Measurements from ENCODE around the gene OR4S1. TPM values are rescaled to one million over a fixed set of nuclear protein-coding genes. Genes with fewer than 3 reads are reported as not detected.
"Not testable (repeated sequence)": the region's sequence is repeated elsewhere in the genome, so short reads cannot be mapped to it uniquely, and the experiment has no call there.

Gene OR4S1, protein sequence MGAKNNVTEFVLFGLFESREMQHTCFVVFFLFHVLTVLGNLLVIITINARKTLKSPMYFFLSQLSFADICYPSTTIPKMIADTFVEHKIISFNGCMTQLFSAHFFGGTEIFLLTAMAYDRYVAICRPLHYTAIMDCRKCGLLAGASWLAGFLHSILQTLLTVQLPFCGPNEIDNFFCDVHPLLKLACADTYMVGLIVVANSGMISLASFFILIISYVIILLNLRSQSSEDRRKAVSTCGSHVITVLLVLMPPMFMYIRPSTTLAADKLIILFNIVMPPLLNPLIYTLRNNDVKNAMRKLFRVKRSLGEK
- not detected for polyA plus RNA-seq (ENCODE audit: insufficient read depth in 1 of 5, insufficient read length in 5 of 5, low replicate concordance in 1 of 5)
- long read RNA-seq, donor 1: 0 reads
- long read RNA-seq, donor 2: 0 reads
- long read RNA-seq, donor 3: 0 reads
- long read RNA-seq, donor 4: 0 reads
- long read RNA-seq, donor 5: 0 reads
- long read RNA-seq, donor 6: 0 reads
- long read RNA-seq, donor 7: 0 reads
- long read RNA-seq, donor 8: 0 reads

DNA sequence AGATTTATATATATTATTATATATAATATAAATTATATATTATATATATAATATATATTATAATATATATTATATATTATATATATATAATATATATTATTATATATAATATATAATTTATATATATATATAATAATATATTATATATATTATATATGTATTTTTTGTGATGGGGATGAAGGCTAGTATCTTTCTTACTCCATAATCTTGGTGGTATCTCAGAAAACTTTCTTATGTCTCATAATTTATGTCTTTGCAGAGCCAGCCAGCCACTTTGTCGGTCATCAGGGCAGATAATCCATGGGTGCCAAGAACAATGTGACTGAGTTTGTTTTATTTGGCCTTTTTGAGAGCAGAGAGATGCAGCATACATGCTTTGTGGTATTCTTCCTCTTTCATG lies at the start of gene OR4S1:
Gene OR4S1 (plus strand): TSS at position 301 of the 400 bp plus-strand sequence. CDS start 0 bp downstream, at position 301.
- no peak for DNase-seq

DNA sequence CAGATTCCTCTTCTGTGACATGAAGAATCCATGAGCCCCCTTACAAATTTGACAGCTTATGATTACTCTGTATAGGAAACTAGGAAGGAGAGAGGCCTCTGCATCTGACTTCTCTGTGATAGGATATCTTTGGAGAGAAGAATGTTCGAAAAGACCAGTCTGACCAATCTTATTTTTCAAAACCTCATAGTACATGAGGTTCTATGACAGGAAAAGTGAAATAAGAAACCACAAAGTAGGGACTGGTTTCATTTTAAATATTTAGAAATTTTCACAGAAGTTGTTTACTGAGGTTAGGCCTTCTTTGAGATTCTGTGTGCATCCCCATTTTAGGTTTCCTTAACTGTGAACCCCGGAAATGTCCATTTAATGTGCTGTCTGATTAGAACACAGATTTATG lies 44.4 kb upstream of the OR4S1 start:
- no peak for DNase-seq

DNA sequence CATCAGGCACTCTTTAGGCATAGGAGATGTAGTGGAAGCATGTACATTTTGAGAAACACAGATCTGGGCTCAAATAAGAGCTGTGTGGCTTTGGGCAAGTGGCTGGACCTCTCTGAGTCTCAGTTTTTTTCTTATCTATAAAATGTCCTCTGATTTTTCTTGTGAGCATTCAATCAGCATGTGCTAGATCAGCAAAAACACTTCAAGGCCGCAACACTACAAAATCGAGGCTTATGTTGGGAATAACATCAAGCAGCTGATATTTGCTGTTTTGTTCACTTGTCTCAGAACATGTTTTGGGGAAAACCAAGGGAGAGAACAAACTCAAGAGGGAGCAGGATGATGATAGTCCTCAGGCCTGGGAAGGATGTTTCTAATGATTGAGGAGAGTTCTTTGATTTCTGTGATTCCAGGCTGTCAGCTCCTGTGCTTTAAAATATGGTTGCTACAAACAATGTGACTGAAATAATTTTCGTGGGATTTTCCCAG lies 42.6 kb upstream of the OR4S1 start, which contains the start of gene OR4X1:
Gene OR4X1 (plus strand): TSS at position 439 of the 489 bp plus-strand sequence. CDS start 0 bp downstream, at position 439.
- no peak for DNase-seq

DNA sequence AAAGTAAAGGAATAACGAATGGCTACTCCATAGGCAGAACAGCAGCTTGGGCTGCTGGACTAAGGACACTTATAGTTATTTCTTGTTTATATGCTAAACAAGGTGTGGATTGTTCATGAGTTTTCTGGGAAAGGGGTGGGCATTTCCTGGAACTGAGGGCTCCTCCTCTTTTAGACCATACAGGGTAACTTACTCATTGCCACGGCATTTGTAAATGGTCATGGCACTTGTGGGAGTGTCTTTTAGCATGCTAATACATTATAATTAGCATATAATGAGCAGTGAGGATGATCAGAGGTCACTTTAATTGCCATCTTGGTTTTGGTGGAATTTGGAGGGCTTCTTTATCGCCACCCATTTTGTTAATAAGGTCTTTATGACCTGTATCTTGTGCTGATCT lies 35.4 kb upstream of the OR4S1 start:
- DNase-seq: no peak

DNA sequence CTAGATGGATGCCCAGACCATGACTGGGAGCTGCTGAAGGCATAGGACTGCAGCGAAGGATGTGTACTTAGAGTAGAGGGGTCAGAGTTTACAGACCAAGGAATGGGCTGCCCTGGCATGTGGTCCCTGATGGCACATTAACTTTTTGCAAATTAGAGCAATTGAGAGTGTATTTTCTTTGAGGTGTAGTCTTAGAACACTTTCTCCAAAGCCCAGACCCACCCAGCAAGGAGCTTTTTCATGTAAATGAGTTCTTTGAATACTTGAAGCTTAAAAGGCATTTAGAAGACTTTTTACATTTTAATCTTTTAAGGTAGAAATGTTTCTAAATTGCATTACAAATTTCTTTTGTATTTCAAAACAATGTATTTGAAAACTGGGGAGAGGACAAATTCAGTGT lies 33.4 kb upstream of the OR4S1 start:
- DNase-seq: no peak

DNA sequence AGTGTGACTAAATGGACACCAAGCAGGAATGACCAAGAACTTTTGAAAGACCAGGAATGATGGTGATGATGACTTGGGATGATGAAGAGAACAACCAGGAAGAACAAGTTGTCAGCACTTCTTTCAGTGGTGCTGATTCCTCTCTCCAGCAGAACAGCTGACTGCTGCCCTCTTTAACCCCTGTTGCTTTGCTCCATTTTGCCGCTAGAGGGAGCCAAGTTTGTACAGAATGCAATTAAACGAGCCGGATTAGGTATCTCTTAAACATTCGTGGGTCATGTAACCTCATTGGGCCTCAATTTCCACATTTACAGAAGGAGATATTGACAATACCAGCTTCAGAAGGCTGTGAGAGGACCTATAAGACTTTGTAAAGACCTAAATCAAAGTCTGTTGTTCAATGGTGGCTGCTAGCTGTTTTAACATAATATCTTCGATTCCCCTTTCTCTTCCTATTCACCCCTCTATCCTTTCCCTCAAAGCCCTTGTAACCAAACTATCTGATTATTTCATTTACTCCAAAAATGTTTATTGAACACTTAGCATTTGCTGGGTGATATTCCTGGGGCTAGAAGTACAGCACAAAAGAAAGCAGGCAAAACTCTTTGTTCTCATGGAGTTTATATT lies 1.9 kb downstream of the OR4S1 start:
- DNase-seq: peak; percentile 1 to 9

DNA sequence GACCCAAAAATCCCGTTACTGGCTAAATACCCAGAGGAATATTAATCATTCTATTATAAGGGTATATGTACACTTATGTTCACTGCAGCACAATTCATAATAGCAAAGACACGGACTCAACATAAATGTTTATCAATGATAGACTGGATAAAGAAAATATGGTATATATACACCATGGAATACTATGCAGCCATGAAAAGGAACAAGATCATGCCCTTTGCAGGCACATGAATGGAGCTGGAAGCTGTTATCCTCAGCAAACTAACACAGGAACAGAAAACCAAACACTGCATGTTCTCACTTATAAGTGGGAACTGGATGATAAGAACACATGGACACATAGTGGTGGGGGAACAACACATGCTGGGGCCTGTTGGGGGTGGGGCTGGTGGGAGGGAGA lies 7.6 kb downstream of the OR4S1 start:
- DNase-seq: not testable (repeated sequence)

DNA sequence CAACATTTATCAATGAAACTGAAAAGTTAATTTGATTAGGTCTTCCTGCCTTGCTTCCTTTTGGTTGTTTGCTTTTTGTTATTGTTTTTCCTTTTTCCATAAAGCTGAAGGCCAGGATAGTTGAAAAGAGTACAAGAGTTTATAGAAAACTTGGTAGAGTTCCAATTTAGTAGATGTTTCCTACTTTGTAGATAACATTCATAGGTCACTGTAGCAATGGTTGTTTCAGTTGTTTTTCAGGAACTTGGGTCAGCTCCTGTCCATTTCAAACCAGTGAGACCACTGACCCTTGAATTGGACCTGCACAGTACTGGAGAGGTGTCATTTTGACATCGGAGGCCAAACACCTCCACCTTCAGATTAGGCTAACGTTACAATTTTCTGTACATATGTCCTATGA lies 13.8 kb downstream of the OR4S1 start:
- DNase-seq: not testable (repeated sequence)

DNA sequence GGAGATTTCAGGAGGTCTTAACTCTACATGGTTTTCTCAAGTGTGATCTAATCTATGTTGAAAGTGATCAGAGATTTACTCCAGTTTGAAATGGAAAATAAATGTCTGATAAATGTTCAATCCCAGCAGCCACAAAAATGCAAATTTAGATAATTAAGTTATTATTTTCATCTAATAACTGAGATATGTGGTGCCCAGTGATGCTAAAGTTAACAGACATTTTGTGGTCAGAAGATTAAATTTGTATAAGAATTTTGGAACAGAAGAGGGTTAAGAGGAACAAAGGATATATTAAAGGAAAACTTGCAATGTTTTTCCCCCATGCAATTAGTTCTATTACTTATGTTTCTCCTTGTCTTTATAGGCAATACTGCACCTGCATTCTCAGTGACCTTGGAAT lies 18.6 kb downstream of the OR4S1 start, which contains the start of gene OR4C3:
Gene OR4C3 (plus strand): TSS at position 301 of the 400 bp plus-strand sequence. CDS start 102 bp downstream, outside the sequence.
- not testable (repeated sequence) for DNase-seq

DNA sequence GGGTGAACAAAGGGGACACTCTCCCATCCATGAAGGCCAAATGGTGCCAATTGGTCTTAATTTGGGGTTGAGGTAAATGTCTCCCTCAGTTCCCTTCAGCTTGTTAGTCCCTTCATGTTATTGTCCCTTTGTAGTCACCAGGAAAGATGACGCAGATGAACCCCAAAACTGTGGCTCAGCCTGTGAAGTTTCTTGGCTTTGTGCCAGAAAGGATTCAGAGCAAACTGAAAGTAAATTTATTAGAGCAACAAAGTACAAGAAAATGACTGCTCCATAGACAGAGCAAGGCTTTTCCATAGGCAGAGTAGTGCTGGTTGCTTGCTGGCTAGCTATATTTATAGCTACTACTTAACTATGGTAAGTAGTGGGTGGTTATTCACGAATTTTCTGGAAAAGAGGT lies 35.4 kb downstream of the OR4S1 start:
- DNase-seq: no peak

DNA sequence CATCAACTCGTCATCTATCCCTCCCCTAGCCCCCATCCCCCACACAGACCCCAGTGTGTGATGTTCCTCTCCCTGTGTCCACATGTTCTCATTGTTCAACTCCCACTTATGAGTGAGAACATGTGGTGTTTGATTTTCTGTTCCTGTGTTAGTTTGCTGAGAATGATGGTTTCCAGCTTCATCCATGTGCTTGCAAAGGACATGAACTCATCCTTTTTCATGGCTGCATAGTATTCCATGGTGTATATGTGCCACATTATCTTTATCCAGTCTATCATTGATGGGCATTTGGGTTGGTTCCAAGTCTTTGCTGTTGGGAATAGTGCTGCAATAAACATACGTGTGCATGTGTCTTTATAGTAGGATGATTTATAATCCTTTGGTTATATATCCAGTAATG lies 36.5 kb downstream of the OR4S1 start:
- not testable (repeated sequence) for DNase-seq

DNA sequence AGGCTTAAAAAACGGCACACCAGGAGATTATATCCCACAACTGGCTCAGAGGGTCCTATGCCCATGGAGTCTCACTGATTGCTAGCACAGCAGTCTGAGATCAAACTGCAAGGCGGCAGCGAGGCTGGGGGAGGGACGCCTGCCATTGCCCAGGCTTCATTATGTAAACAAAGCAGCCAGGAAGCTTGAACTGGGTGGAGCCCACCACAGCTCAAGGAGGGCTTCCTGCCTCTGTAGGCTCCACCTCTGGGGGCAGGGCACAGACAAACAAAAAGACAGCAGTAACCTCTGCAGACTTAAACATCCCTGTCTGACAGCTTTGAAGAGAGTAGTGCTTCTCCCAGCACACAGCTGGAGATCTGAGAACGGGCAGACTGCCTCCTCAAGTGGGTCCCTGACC lies 40.3 kb downstream of the OR4S1 start:
- DNase-seq: not testable (repeated sequence)

DNA sequence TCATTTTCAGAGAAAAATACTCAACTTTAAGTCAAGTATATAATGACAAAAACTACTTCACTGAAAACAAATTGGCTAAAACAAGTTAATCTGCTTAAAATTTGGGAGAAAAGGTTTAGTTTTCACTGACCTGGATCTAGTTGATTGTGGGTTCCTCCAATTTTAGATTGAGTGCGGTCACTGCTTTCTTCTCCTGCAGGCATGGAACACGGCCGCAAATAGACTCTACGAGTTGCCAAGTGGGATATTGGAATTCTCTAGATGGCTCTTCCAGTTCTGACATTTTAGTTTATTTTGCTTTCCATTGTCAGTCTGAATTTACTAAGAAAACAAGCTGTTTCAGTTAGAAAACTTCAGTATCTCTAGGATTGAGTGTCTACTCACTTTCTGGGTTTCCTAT lies 48.0 kb downstream of the OR4S1 start:
- no peak for DNase-seq

DNA sequence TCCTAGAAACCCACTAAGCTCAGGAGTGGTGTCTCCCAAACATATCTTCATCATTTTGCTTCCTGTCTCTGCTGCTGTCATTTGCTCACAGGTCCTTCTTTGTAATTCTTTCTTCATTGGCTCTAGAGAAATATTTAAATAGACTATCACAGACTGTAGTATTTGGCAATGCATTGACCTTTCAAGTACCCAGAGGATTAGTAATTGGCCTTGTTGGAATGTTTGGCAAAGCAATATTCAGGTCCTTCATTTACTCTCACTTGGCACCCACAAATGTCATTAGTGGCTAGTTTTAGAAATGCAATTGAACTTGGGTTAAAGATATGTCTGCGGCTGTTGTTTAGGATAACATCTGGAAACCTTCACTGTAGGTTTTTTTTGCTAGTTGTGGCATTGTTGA lies 48.7 kb downstream of the OR4S1 start:
- no peak for DNase-seq

Other genes with a start within 250 kb of the OR4S1 start
- not detected for gene OR4B1, start 89.4 kb upstream of the OR4S1 start, polyA plus RNA-seq (ENCODE audit: insufficient read depth in 1 of 5, insufficient read length in 5 of 5, low replicate concordance in 1 of 5)
- gene OR4X2, start 61.1 kb upstream of the OR4S1 start, polyA plus RNA-seq (ENCODE audit: insufficient read depth in 1 of 5, insufficient read length in 5 of 5, low replicate concordance in 1 of 5): not detected
- gene OR4X1, start 42.4 kb upstream of the OR4S1 start, polyA plus RNA-seq (ENCODE audit: insufficient read depth in 1 of 5, insufficient read length in 5 of 5, low replicate concordance in 1 of 5): not detected
- gene OR4C3, start 18.7 kb downstream of the OR4S1 start, polyA plus RNA-seq (ENCODE audit: insufficient read depth in 1 of 5, insufficient read length in 5 of 5, low replicate concordance in 1 of 5): not detected
- gene OR4C5, start 60.2 kb downstream of the OR4S1 start, polyA plus RNA-seq (ENCODE audit: insufficient read depth in 1 of 5, insufficient read length in 5 of 5, low replicate concordance in 1 of 5): not detected
- gene OR4A47, start 182.6 kb downstream of the OR4S1 start, polyA plus RNA-seq (ENCODE audit: insufficient read depth in 1 of 5, insufficient read length in 5 of 5, low replicate concordance in 1 of 5): not detected